H9 (cell line): ENCODE measurements around the gene DYDC1. TPM values are rescaled to one million over a fixed set of nuclear protein-coding genes. Genes with fewer than 3 reads are reported as not detected.

ENCODE experiments used
- DNase-seq: peaks from one replicate; pipeline ENCODE4 v3.0.0-alpha.2; 2017
- H2AFZ ChIP-seq: one replicate; pipeline ENCODE4 v1.6.1; 2013; ENCODE audit warnings: mild to moderate bottlenecking, low read length, control low read depth, moderate library complexity
- H2AK5ac ChIP-seq: 2 replicates; pipeline ENCODE4 v1.6.1; 2013; ENCODE audit warnings: low read length, control low read depth, mixed read lengths; ENCODE audit not compliant: insufficient read length
- H2BK120ac ChIP-seq: one replicate; pipeline ENCODE4 v1.6.1; 2013; ENCODE audit warnings: low read depth, mild to moderate bottlenecking, low read length, control low read depth, inconsistent platforms; ENCODE audit not compliant: poor library complexity, severe bottlenecking
- H2BK12ac ChIP-seq: 2 replicates; pipeline ENCODE4 v1.6.1; 2013; ENCODE audit warnings: low read length, control low read depth, mixed read lengths, low read depth; ENCODE audit not compliant: insufficient read length
- H2BK15ac ChIP-seq: 2 replicates; pipeline ENCODE4 v1.6.1; 2013; ENCODE audit warnings: low read depth, low read length, control low read depth
- H2BK20ac ChIP-seq: one replicate; pipeline ENCODE4 v1.6.1; 2013; ENCODE audit warnings: low read depth, mild to moderate bottlenecking, low read length, control low read depth, inconsistent platforms; ENCODE audit not compliant: poor library complexity, severe bottlenecking
- H2BK5ac ChIP-seq: 2 replicates; pipeline ENCODE4 v1.6.1; 2013; ENCODE audit warnings: low read length, control low read depth, mixed read lengths; ENCODE audit not compliant: insufficient read length
- H3K14ac ChIP-seq: 2 replicates; pipeline ENCODE4 v1.6.1; 2013; ENCODE audit warnings: low read length, control low read depth; ENCODE audit not compliant: insufficient read depth
- H3K18ac ChIP-seq: 2 replicates; pipeline ENCODE4 v1.6.1; 2013; ENCODE audit warnings: low read depth, mild to moderate bottlenecking, mixed read lengths, low read length, control low read depth; ENCODE audit not compliant: insufficient read length
- H3K23ac ChIP-seq: 2 replicates; pipeline ENCODE4 v1.6.1; 2013; ENCODE audit warnings: low read length, control low read depth, mixed read lengths, low read depth; ENCODE audit not compliant: insufficient read length
- H3K23me2 ChIP-seq: 2 replicates; pipeline ENCODE4 v1.6.1; 2013; ENCODE audit warnings: low read depth, mild to moderate bottlenecking, mixed read lengths, low read length, control low read depth; ENCODE audit not compliant: insufficient read length, poor library complexity, severe bottlenecking
- H3K27ac ChIP-seq: 2 replicates; pipeline ENCODE4 v1.5.1; 2013; ENCODE audit warnings: low read length, control low read depth, mixed read lengths, low read depth; ENCODE audit not compliant: insufficient read length
- H3K27me3 ChIP-seq: 2 replicates; pipeline ENCODE4 v1.6.1; 2013; ENCODE audit warnings: low read length, control low read depth, inconsistent platforms; ENCODE audit not compliant: insufficient read depth
- H3K4ac ChIP-seq: 2 replicates; pipeline ENCODE4 v1.6.1; 2013; ENCODE audit warnings: low read depth, mild to moderate bottlenecking, control low read depth, inconsistent platforms, low read length, moderate library complexity
- H3K4me1 ChIP-seq: 2 replicates; pipeline ENCODE4 v1.6.1; 2013; ENCODE audit warnings: low read length, control low read depth, inconsistent platforms; ENCODE audit not compliant: insufficient read depth
- H3K4me2 ChIP-seq: 2 replicates; pipeline ENCODE4 v1.6.1; 2013; ENCODE audit warnings: low read length, control low read depth, mixed read lengths; ENCODE audit not compliant: insufficient read length, insufficient read depth
- H3K56ac ChIP-seq: 2 replicates; pipeline ENCODE4 v1.6.1; 2013; ENCODE audit warnings: low read depth, mild to moderate bottlenecking, mixed read lengths, low read length, control low read depth; ENCODE audit not compliant: insufficient read length
- H3K79me1 ChIP-seq: 2 replicates; pipeline ENCODE4 v1.6.1; 2013; ENCODE audit warnings: low read depth, mild to moderate bottlenecking, moderate library complexity, low read length, control low read depth, inconsistent platforms; ENCODE audit not compliant: insufficient read depth, poor library complexity, severe bottlenecking
- H3K79me2 ChIP-seq: 2 replicates; pipeline ENCODE4 v1.6.1; 2013; ENCODE audit warnings: low read length, control low read depth, inconsistent platforms; ENCODE audit not compliant: insufficient read depth
- H3K9ac ChIP-seq: 2 replicates; pipeline ENCODE4 v1.6.1; 2013; ENCODE audit warnings: low read length, control low read depth, mixed read lengths; ENCODE audit not compliant: insufficient read length; ENCODE audit errors: extremely low read depth
- H3K9me3 ChIP-seq: one replicate; pipeline ENCODE4 v1.6.1; 2013; ENCODE audit warnings: low read depth, low read length, inconsistent platforms; ENCODE audit not compliant: control insufficient read depth
- H3T11ph ChIP-seq: one replicate; pipeline ENCODE4 v1.6.1; 2013; ENCODE audit warnings: mild to moderate bottlenecking, low read length, control low read depth, inconsistent platforms
- H4K20me1 ChIP-seq: one replicate; pipeline ENCODE4 v1.6.1; 2013; ENCODE audit not compliant: control insufficient read depth, insufficient read length, insufficient read depth
- H4K5ac ChIP-seq: 2 replicates; pipeline ENCODE4 v1.6.1; 2013; ENCODE audit warnings: low read depth, mild to moderate bottlenecking, mixed read lengths, low read length, control low read depth; ENCODE audit not compliant: insufficient read length
- H4K8ac ChIP-seq: replicated peaks from 2 replicates; pipeline ENCODE4 v1.6.1; 2013; ENCODE audit warnings: low read length, control low read depth, mixed read lengths, low read depth; ENCODE audit not compliant: insufficient read length
- H4K91ac ChIP-seq: 2 replicates; pipeline ENCODE4 v1.6.1; 2013; ENCODE audit warnings: low read depth, mild to moderate bottlenecking, moderate library complexity, mixed read lengths, low read length, control low read depth; ENCODE audit not compliant: insufficient read length
- H3K27ac Mint-ChIP-seq, 3 experiments: 2 replicates in 2 of 3; 3 replicates in 1 of 3; pipeline ENCODE4 v1.8.0; 2020 to 2021; ENCODE audit warnings: mixed read lengths in 3 of 3, mild to moderate bottlenecking in 1 of 3, moderate library complexity in 1 of 3
- H3K27me3 Mint-ChIP-seq: 2 replicates; pipeline ENCODE4 v1.8.0; 2021; ENCODE audit warnings: low read depth, mild to moderate bottlenecking, moderate library complexity, mixed read lengths
- H3K36me3 Mint-ChIP-seq, 3 experiments: 2 replicates in 2 of 3; 3 replicates in 1 of 3; pipeline ENCODE4 v1.8.0; 2020 to 2021; ENCODE audit warnings: low read depth in 3 of 3, mixed read lengths in 3 of 3; ENCODE audit not compliant: insufficient read depth in 1 of 3
- H3K4me1 Mint-ChIP-seq, 2 experiments: 2 replicates each; pipeline ENCODE4 v1.8.0; 2020; ENCODE audit warnings: mixed read lengths in 2 of 2
- H3K4me3 Mint-ChIP-seq, 2 experiments: 2 replicates in 1 of 2; 3 replicates in 1 of 2; pipeline ENCODE4 v1.8.0; 2020 to 2021; ENCODE audit warnings: mild to moderate bottlenecking in 2 of 2, mixed read lengths in 2 of 2, moderate library complexity in 1 of 2
- H3K9me3 Mint-ChIP-seq, 2 experiments: 2 replicates in 1 of 2; 3 replicates in 1 of 2; pipeline ENCODE4 v1.8.0; 2020; ENCODE audit warnings: mild to moderate bottlenecking in 2 of 2, mixed read lengths in 2 of 2, moderate library complexity in 1 of 2
- CTCF ChIP-seq: fragments of 200-600 bp; sonication (generic); conservative IDR thresholded peaks from 3 replicates; pipeline ENCODE4 v1.8.0; 2021; ENCODE audit warnings: antibody characterized with exemption, mild to moderate bottlenecking
- WGBS: extraction: QIAGEN DNeasy Blood & Tissue Kit; methylation state at CpG from one replicate; pipeline ENCODE4 v1.1.7; 2013; ENCODE audit warnings: missing lambda C conversion rate, low lambda C conversion rate, mixed read lengths; ENCODE audit not compliant: insufficient read length; ENCODE audit errors: extremely low coverage; 5-methylcytosine and 5-hydroxymethylcytosine counted together
- total RNA-seq: library from RNA; stranded (reverse); gene quantifications from 2 replicates; pipeline ENCODE4 v1.2.1, GENCODE V29; 2021

The DYDC1 gene
- total RNA-seq, 1 experiment from 2014 or later = not detected

- H3K79me2 ChIP-seq = no peaks in the 10 kb centered on the region
- H3K23ac ChIP-seq = no peak overlapping the region
- peaks cover 37% of the 10 kb centered on the region for H3K27me3 Mint-ChIP-seq
- H3K14ac ChIP-seq = peak overlapping the region; percentile 85
- no peaks in the 10 kb centered on the region; a peak in 2 of 5 replicates for H3K9me3 Mint-ChIP-seq
- H4K91ac ChIP-seq = no peak overlapping the region
- peak overlapping the region; percentile 86 to 87 for H3K4me3 Mint-ChIP-seq
- H3K27me3 ChIP-seq = no peaks in the 10 kb centered on the region; the same call in 1 of the 2 replicates
- no peak overlapping the region for H2AFZ ChIP-seq
- H3K27ac Mint-ChIP-seq = peak overlapping the region in 2 of 3 experiments; percentile 59 to 95; a peak in 2 of 7 replicates
- no peaks in the 10 kb centered on the region for H3K4me1 ChIP-seq
- no peaks in the 10 kb centered on the region for H3K9me3 ChIP-seq
- no CpG with 5 or more reads among the region's 50 CpGs for WGBS
- H4K5ac ChIP-seq = no peak overlapping the region
- no peaks in the 10 kb centered on the region for H4K20me1 ChIP-seq
- no peak overlapping the region for H2AK5ac ChIP-seq
- no peaks in the 10 kb centered on the region for H3K79me1 ChIP-seq
- no peak overlapping the region for H4K8ac ChIP-seq
- no peak overlapping the region for H2BK12ac ChIP-seq
- no peak overlapping the region for H3T11ph ChIP-seq
- peaks cover 0 to 3% (median 0%) of the 10 kb centered on the region in 3 experiments; a peak in 2 of 7 replicates for H3K36me3 Mint-ChIP-seq
- peaks cover 5% of the 10 kb centered on the region for H3K23me2 ChIP-seq
- H3K4me1 Mint-ChIP-seq = peaks cover 8 to 14% of the 10 kb centered on the region in 2 experiments
- TF ChIP-seq CTCF = no peak
- H2BK5ac ChIP-seq = no peak overlapping the region
- no peak overlapping the region for H3K27ac ChIP-seq
- H3K56ac ChIP-seq = no peak overlapping the region
- no peak overlapping the region for H2BK120ac ChIP-seq
- H2BK15ac ChIP-seq = no peak overlapping the region
- H2BK20ac ChIP-seq = no peak overlapping the region
- no peak overlapping the region for H3K9ac ChIP-seq
- H3K4me2 ChIP-seq = peak overlapping the region; percentile 42
- peak; percentile 75 for DNase-seq
- H3K18ac ChIP-seq = peak overlapping the region; percentile 79
- no peak overlapping the region for H3K4ac ChIP-seq
Observed at GRCh38 chr10:80356989-80357850, 665 bp upstream of the DYDC1 start.
